ENCODE measurements around the gene VIPR2.

Gene VIPR2

GRCh38 chr7:159122276-159122675 is 22.4 kb downstream of the VIPR2 start:
- no peak for TF ChIP-seq CTCF (IDR thresholded peaks at IDR 0.05; ENCODE audit: low read depth, low read length)
- H3K9me3 ChIP-seq, result no peaks in the 10 kb centered on the region
- no peak for DNase-seq
- no peaks in the 10 kb centered on the region for H3K36me3 ChIP-seq
- H3K4me1 ChIP-seq, result no peaks in the 10 kb centered on the region
- no peaks in the 10 kb centered on the region for H3K27me3 ChIP-seq
- H3K4me3 ChIP-seq (ENCODE audit: low read depth, low read length), result no peak overlapping the region

GRCh38 chr7:159121476-159121875 is 23.2 kb downstream of the VIPR2 start:
- no peak for TF ChIP-seq CTCF (IDR thresholded peaks at IDR 0.05; ENCODE audit: low read depth, low read length)
- DNase-seq, result no peak
- no peaks in the 10 kb centered on the region for H3K36me3 ChIP-seq

GRCh38 chr7:159121068-159121467 is 23.6 kb downstream of the VIPR2 start:
- no peak for DNase-seq
- Histone ChIP-seq H3K27me3 (no peaks in the 10 kb centered on the region), H3K36me3 (no peaks in the 10 kb centered on the region), H3K9me3 (no peaks in the 10 kb centered on the region), H3K4me1 (no peaks in the 10 kb centered on the region), H3K4me3 (ENCODE audit: low read depth, low read length) (no peak overlapping the region)
- TF ChIP-seq CTCF (IDR thresholded peaks at IDR 0.05; ENCODE audit: low read depth, low read length), result no peak

More at GRCh38 chr7:159121476-159121875, 23.2 kb downstream of the VIPR2 start:
- H3K4me3 ChIP-seq (ENCODE audit: low read depth, low read length), result no peak overlapping the region
- H3K4me1 ChIP-seq, result no peaks in the 10 kb centered on the region
- no peaks in the 10 kb centered on the region for H3K27me3 ChIP-seq
- no peaks in the 10 kb centered on the region for H3K9me3 ChIP-seq

GRCh38 chr7:159120540-159120919 is 24.1 kb downstream of the VIPR2 start:
- TF ChIP-seq CTCF (IDR thresholded peaks at IDR 0.05; ENCODE audit: low read depth, low read length), result no peak

GRCh38 chr7:159119851-159120539 is 24.7 kb downstream of the VIPR2 start:
- Histone ChIP-seq H3K4me1 (no peaks in the 10 kb centered on the region), H3K27me3 (no peaks in the 10 kb centered on the region), H3K36me3 (no peaks in the 10 kb centered on the region), H3K4me3 (ENCODE audit: low read depth, low read length) (no peak overlapping the region), H3K9me3 (no peaks in the 10 kb centered on the region)
- TF ChIP-seq CTCF (IDR thresholded peaks at IDR 0.05; ENCODE audit: low read depth, low read length), result no peak
- DNase-seq, result no peak

More at GRCh38 chr7:159120540-159120919, 24.1 kb downstream of the VIPR2 start:
- H3K4me3 ChIP-seq (ENCODE audit: low read depth, low read length), result no peak overlapping the region
- H3K36me3 ChIP-seq, result no peaks in the 10 kb centered on the region
- H3K4me1 ChIP-seq, result no peaks in the 10 kb centered on the region
- no peak for DNase-seq
- H3K9me3 ChIP-seq, result no peaks in the 10 kb centered on the region
- H3K27me3 ChIP-seq, result no peaks in the 10 kb centered on the region

GRCh38 chr7:159119026-159119741 is 25.5 kb downstream of the VIPR2 start:
- no peak for DNase-seq
- Histone ChIP-seq H3K36me3 (no peaks in the 10 kb centered on the region), H3K27me3 (no peaks in the 10 kb centered on the region), H3K9me3 (no peaks in the 10 kb centered on the region), H3K4me3 (ENCODE audit: low read depth, low read length) (no peak overlapping the region), H3K4me1 (no peaks in the 10 kb centered on the region)
- no peak for TF ChIP-seq CTCF (IDR thresholded peaks at IDR 0.05; ENCODE audit: low read depth, low read length)

All from BE2C (cell line).